Lung (tissue), 12 donors: ENCODE measurements around the gene BAD. TPM values are rescaled to one million over a fixed set of nuclear protein-coding genes. Genes with fewer than 3 reads are reported as not detected.

Experiments used
- ATAC-seq: fragments of 200-7000 bp; cut with Tn5 transposase; one replicate; pipeline ENCODE4 v1.9.1; 2020; ENCODE audit warnings: moderate number of reproducible peaks; ENCODE audit not compliant: insufficient read depth, low FRiP score
- DNase-seq, 3 donors: peaks; one replicate each; pipeline ENCODE4 v3.0.0-alpha.2; 2013 to 2017
- H3K27ac ChIP-seq, 2 donors: one replicate each; pipeline ENCODE4 v1.5.1; 2013; ENCODE audit warnings: mild to moderate bottlenecking in 2 of 2, moderate library complexity in 2 of 2, control low read depth in 1 of 2, inconsistent platforms in 1 of 2, low read depth in 1 of 2, low read length in 1 of 2
- H3K27me3 ChIP-seq, 3 donors: one replicate each; pipeline ENCODE4 v1.5.1; 2013; ENCODE audit warnings: low read length in 2 of 3; ENCODE audit not compliant: control insufficient read depth in 3 of 3, insufficient read depth in 3 of 3
- H3K36me3 ChIP-seq, 4 donors: one replicate each; pipeline ENCODE4 v1.5.1; 2013; ENCODE audit warnings: low read length in 4 of 4, mild to moderate bottlenecking in 1 of 4, moderate library complexity in 1 of 4; ENCODE audit not compliant: control insufficient read depth in 4 of 4, insufficient read depth in 4 of 4
- H3K4me1 ChIP-seq, 5 donors: one replicate each; pipeline ENCODE4 v1.5.1; 2013; ENCODE audit warnings: low read length in 5 of 5, mild to moderate bottlenecking in 2 of 5, moderate library complexity in 1 of 5; ENCODE audit not compliant: control insufficient read depth in 5 of 5, insufficient read depth in 5 of 5
- H3K4me3 ChIP-seq: one replicate; pipeline ENCODE4 v1.5.1; 2013; ENCODE audit warnings: mild to moderate bottlenecking, control low read depth, moderate library complexity
- H3K9ac ChIP-seq, 2 donors: one replicate each; pipeline ENCODE4 v1.5.1; 2013; ENCODE audit warnings: low read length in 2 of 2, control low read depth in 1 of 2; ENCODE audit not compliant: insufficient read depth in 1 of 2
- H3K9me3 ChIP-seq, 4 donors: one replicate each; pipeline ENCODE4 v1.5.1; 2013; ENCODE audit warnings: low read length in 3 of 4, mild to moderate bottlenecking in 1 of 4, moderate library complexity in 1 of 4; ENCODE audit not compliant: control insufficient read depth in 4 of 4, insufficient read depth in 3 of 4
- WGBS, 2 donors: extraction: QIAGEN DNeasy Blood & Tissue Kit; methylation state at CpG; one replicate each; pipeline ENCODE4 v1.1.7; 2013; 5-methylcytosine and 5-hydroxymethylcytosine counted together
- polyA plus RNA-seq, 2 donors: library from polyadenylated mRNA; stranded (reverse); fragments of 200-250 nt; gene quantifications; one replicate each; pipeline ENCODE4 v1.2.1, GENCODE V29; 2013
- total RNA-seq, 2 donors: library from RNA; depleted of rRNA in 1 of 2; stranded (reverse); fragments of >200 nt in 1 of 2; gene quantifications; one replicate each; pipeline ENCODE4 v1.2.1, GENCODE V29; 2014 to 2021
- TF ChIP-seq, protein P1 (sequence below): IDR thresholded peaks from 2 replicates; pipeline ENCODE4 v1.5.1; 2012; ENCODE audit warnings: mild to moderate bottlenecking; ENCODE audit errors: control extremely low read depth, extremely low read depth
- donor health status: control.
- donor health status: control.
- donor health status: Bipolar disorder and iron deficiency.
- donor health status: healthy.
- donor health status: DM: yes; HTN: yes; CAD: no.

BAD gene
- total and polyA plus RNA-seq, 4 donors = 69.5 to 127 (median 75.5) TPM

DNA sequence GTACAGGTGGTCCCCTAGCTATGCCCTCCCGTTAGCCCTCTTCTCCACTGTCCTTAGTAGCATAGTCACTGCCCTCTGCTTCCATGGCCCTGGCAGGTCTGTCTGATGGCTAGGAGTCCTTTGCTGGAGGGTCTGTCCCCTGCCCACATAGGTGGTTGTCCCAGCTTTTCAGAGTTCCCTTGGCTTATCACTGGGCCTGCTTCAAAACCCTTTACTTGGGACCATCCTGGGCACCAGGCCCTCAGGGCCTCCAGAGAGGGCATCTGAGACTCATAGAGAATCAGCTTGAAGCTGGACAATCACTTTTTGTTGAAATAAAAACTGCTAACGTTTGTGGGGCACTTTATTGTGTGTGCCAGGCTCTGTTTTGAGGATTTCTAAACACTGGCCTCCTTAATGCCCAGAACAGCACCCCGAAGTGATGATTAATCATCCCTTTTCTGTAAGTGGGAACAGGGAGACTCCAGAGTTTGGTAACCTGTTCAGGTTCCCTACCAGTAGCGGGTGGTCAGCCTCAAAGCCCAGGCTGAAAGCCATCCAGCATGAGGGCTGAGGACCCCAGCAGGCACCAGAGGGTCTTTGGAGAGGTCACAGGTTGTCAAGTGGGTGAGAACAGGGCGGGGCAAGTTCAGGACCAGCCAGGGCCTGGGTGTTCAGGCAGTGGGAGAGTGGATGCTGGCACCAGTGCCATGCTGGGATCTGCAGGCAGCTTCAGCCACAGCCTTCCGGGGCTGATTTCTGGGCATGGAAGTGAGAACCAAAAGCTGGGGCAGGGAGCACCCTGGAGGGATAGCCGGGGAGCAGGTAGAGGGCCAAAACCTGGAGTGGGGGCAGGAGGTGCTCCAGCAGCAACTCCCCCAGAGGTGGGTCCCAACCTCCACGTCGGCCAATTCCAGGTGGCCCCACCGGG is 6.1 kb upstream of the BAD start:
- WGBS, 2 donors = 48 to 56% methylated on average over 10 of the region's 10 CpGs
- DNase-seq (no peak), ATAC-seq (no peak)
- TF ChIP-seq, protein P1, sequence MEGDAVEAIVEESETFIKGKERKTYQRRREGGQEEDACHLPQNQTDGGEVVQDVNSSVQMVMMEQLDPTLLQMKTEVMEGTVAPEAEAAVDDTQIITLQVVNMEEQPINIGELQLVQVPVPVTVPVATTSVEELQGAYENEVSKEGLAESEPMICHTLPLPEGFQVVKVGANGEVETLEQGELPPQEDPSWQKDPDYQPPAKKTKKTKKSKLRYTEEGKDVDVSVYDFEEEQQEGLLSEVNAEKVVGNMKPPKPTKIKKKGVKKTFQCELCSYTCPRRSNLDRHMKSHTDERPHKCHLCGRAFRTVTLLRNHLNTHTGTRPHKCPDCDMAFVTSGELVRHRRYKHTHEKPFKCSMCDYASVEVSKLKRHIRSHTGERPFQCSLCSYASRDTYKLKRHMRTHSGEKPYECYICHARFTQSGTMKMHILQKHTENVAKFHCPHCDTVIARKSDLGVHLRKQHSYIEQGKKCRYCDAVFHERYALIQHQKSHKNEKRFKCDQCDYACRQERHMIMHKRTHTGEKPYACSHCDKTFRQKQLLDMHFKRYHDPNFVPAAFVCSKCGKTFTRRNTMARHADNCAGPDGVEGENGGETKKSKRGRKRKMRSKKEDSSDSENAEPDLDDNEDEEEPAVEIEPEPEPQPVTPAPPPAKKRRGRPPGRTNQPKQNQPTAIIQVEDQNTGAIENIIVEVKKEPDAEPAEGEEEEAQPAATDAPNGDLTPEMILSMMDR = no peak
- H3K36me3 ChIP-seq = peaks cover 0 to 3% (median 0%) of the 10 kb centered on the region in 4 donors
- H3K9ac ChIP-seq = no peak overlapping the region
- H3K4me3 ChIP-seq = no peak overlapping the region
- H3K27ac ChIP-seq = no peak overlapping the region
- peaks cover 0 to 19% (median 0%) of the 10 kb centered on the region in 5 donors for H3K4me1 ChIP-seq
- peaks cover 0 to 42% (median 32%) of the 10 kb centered on the region in 3 donors for H3K27me3 ChIP-seq
- peaks cover 0 to 5% (median 0%) of the 10 kb centered on the region in 4 donors for H3K9me3 ChIP-seq

DNA sequence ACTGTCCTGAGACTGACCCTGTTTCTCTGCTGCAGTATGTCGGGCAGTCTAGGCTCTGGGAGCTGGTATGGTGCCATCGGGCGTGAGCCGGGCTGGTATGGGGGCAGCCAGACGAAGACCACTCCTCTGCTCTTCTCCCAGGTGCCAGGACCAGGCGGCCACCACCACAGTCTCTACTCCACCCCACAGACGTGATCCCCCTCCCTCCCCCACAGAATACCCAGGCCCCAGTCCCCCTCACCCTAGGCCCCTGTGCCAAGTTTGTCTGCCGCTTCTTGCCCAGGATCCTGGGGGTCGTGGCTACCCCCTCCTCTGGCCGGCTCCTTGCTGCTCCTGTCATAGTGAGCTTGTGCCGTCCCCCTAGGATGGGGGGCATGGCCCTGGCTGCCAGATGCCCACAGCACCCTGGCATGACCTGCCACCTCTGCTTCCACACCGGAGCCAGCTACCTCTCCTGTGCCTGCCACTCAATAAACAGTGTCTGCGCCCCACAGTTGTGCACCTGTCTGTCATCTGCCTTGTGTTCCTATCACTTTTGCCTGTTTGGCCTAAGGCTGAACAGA is 4.6 kb upstream of the BAD start:
- peaks cover 0 to 3% (median 0%) of the 10 kb centered on the region in 4 donors for H3K36me3 ChIP-seq
- H3K4me1 ChIP-seq = peaks cover 0 to 22% (median 0%) of the 10 kb centered on the region in 5 donors
- DNase-seq = no peak
- H3K9ac ChIP-seq = no peak overlapping the region
- no peak overlapping the region for H3K4me3 ChIP-seq
- H3K27me3 ChIP-seq = peaks cover 0 to 28% (median 21%) of the 10 kb centered on the region in 3 donors
- H3K9me3 ChIP-seq = peaks cover 0 to 5% (median 0%) of the 10 kb centered on the region in 4 donors
- 93 to 98% methylated on average over 13 of the region's 13 CpGs for WGBS, 2 donors
- TF ChIP-seq, protein P1 = no peak
- no peak for ATAC-seq
- no peak overlapping the region for H3K27ac ChIP-seq

DNA sequence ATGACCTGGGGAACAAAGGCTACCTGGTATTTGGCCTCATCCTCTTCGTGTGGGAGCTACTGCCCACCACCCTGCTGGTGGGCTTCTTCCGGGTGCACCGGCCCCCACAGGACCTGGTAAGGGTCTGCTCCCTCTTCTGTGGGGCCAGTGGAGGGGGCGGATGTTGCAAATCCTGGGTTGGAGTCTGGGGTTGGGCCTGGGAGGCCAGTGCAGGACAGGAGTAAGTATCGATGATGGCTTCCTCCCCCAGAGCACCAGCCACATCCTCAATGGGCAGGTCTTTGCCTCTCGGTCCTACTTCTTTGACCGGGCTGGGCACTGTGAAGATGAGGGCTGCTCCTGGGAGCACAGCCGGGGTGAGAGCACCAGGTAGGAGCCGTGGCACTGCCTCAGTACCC is 3.9 kb upstream of the BAD start:
- H3K9me3 ChIP-seq = peaks cover 0 to 5% (median 0%) of the 10 kb centered on the region in 4 donors
- ATAC-seq = no peak
- peaks cover 0 to 3% (median 0%) of the 10 kb centered on the region in 4 donors for H3K36me3 ChIP-seq
- no peak for DNase-seq
- 91 to 92% methylated on average over 8 to 9 of the region's 9 CpGs for WGBS, 2 donors
- peaks cover 0 to 22% (median 16%) of the 10 kb centered on the region in 3 donors for H3K27me3 ChIP-seq
- peaks cover 0 to 29% (median 0%) of the 10 kb centered on the region in 5 donors for H3K4me1 ChIP-seq
- H3K4me3 ChIP-seq = no peak overlapping the region
- TF ChIP-seq, protein P1 = no peak
- H3K27ac ChIP-seq = no peak overlapping the region
- no peak overlapping the region for H3K9ac ChIP-seq
